ENCODE results near the gene SCAANT1.

DNA sequence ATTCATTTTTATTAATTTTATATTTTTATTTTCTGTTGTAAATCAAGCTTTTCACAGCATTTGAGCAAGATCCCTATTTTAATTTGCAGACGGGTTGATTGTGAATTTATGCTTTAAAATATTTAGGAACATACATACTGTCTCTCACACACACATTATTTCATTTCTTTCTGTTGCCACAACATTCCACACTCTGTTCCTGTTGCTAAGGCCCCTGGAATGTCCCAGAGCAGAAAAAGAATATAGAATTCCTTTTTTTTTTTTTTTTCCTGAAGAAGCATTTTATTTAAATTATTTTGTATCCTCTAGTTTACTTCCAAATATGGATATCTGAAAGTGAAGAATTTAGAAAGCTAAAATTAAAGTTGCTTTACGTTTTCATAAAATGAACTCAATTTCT, 36.8 kb upstream of the SCAANT1 start:
- TF ChIP-seq, protein P1, sequence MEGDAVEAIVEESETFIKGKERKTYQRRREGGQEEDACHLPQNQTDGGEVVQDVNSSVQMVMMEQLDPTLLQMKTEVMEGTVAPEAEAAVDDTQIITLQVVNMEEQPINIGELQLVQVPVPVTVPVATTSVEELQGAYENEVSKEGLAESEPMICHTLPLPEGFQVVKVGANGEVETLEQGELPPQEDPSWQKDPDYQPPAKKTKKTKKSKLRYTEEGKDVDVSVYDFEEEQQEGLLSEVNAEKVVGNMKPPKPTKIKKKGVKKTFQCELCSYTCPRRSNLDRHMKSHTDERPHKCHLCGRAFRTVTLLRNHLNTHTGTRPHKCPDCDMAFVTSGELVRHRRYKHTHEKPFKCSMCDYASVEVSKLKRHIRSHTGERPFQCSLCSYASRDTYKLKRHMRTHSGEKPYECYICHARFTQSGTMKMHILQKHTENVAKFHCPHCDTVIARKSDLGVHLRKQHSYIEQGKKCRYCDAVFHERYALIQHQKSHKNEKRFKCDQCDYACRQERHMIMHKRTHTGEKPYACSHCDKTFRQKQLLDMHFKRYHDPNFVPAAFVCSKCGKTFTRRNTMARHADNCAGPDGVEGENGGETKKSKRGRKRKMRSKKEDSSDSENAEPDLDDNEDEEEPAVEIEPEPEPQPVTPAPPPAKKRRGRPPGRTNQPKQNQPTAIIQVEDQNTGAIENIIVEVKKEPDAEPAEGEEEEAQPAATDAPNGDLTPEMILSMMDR (conservative IDR thresholded peaks at IDR 0.05 in 1 of 2, IDR thresholded peaks at IDR 0.05 in 1 of 2; ENCODE audit: low read depth in 1 of 2, low read length in 2 of 2): no peak
- no peak for TF ChIP-seq EZH2 (IDR thresholded peaks at IDR 0.05; ENCODE audit: low read length, missing control alignments)

Measured in fibroblast of lung (primary cell).